NT2/D1 (cell line): ENCODE results near the gene STXBP1.

Experiments used
- SUZ12 ChIP-seq: IDR thresholded peaks from 2 replicates; pipeline ENCODE4 v1.6.1; 2011; ENCODE audit not compliant: insufficient read length, insufficient read depth; ENCODE audit errors: extremely low read depth
- YY1 ChIP-seq: IDR thresholded peaks from 2 replicates; pipeline ENCODE4 v1.6.1; 2011; ENCODE audit not compliant: insufficient read length, insufficient read depth
- ZNF274 ChIP-seq: IDR thresholded peaks from 2 replicates; pipeline ENCODE4 v1.6.1; 2011; ENCODE audit warnings: mild to moderate bottlenecking, low read depth, low read length

- TF ChIP-seq YY1 (no peak), ZNF274 (no peak), SUZ12 (no peak)
These were observed 52.8 kb downstream of the STXBP1 start for GRCh38 chr9:127664678-127665507.
